Hepatocyte (in vitro differentiated cells): ENCODE data around the gene DDX20.

ENCODE experiments used
- CTCF ChIP-seq: fragments of 200-600 bp; sonication (generic); IDR thresholded peaks from 2 replicates; pipeline ENCODE4 v1.5.1; 2016; ENCODE audit warnings: antibody characterized with exemption, mild to moderate bottlenecking; ENCODE audit not compliant: poor library complexity
- EZH2phosphoT487 ChIP-seq: fragments of 200-600 bp; sonication (generic); IDR thresholded peaks from one replicate; pipeline ENCODE4 v1.6.1; 2018; ENCODE audit warnings: antibody characterized with exemption, mild to moderate bottlenecking, low read depth, moderate library complexity; ENCODE audit not compliant: unreplicated experiment, severe bottlenecking

GRCh38 chr1:111729946-111730681 is 25.6 kb upstream of the DDX20 start:
- TF ChIP-seq CTCF (no peak), EZH2phosphoT487 (no peak)
